Activated CD4-positive, alpha-beta T cell treated with anti-CD3 and anti-CD28 coated beads for 1 hour (primary cell): ENCODE measurements around the gene CYP27A1.

Experiments
- DNase-seq: peaks from one replicate; pipeline ENCODE4 v3.0.0-alpha.2; 2020

Gene CYP27A1

GRCh38 chr2:218776488-218776887, 5.5 kb upstream of the CYP27A1 start:
- DNase-seq: no peak

DNA sequence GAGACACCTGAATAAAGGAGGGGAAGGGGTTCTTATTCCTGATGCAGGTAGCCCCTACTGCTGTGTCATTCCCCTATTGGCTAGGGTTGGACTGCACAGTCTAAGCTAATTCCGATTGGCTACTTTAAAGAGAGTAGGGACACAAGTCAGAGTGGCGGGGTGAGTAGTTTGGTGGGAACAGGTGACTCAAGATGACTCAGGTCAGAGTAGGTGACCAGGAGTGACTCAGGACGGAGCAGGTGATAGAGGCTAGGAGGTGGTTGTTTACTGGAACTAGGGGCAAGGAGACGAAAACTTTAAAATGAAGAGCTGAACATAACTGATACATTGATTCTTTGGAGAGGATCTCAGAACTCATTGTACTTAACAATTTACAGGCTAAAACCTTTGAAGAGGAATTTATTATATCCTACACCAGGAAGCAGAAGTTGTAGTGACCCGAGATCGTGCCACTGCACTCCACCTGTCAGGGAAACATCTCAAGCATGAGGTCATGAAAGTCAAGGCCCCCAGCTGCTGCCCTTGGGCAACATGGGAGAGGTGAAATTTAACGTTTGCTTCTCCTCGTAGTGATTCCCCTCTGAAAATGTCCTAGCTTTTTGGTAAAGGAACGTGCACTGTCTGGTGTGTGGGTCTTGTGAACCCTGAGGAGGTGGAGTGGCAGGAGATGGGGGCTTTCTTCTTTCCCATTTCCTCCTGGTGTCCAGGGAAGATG, 4.5 kb upstream of the CYP27A1 start:
- no peak for DNase-seq

GRCh38 chr2:218780046-218780445, 1.9 kb upstream of the CYP27A1 start:
- no peak for DNase-seq

DNA sequence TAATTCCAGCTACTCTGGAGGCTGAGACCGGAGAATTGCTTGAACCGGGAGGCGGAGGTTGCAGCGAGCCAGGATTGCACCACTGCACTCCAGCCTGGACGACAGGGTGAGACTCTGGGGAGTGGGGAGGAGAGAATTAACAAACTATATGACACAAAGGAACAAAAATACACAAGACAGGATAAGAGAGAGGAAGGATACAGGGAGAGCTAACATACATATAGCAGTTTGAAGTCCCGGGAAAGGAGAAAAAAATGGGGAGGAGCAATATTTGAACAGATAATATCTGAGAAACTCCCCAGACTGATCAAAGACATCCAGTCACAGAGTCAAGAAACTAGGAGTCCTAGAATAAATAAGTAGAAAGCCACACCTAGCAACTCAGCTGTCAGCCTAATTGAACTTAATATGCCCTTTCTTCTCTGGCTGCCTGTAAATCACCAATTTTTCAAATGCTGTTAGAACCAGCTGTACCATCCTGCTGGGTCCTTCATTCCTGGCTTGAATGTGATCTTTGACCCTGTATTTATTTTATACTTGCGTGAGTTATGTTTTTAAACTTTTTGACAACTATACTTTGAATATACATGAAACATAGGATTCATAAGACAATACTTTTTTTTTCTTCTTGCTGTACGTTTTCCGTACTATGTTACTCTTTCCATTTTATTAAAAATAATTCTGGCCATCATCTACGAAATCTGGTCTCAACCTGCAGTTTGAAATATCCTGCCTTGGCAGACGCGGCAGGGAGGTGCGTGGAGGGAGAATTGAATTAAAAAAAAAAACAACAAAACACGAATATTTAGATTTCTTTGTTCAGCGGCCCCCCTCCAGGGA, 876 bp upstream of the CYP27A1 start:
- no peak for DNase-seq

- no peak for DNase-seq
Observed at GRCh38 chr2:218782528-218782844, 539 bp downstream of the CYP27A1 start.

DNA sequence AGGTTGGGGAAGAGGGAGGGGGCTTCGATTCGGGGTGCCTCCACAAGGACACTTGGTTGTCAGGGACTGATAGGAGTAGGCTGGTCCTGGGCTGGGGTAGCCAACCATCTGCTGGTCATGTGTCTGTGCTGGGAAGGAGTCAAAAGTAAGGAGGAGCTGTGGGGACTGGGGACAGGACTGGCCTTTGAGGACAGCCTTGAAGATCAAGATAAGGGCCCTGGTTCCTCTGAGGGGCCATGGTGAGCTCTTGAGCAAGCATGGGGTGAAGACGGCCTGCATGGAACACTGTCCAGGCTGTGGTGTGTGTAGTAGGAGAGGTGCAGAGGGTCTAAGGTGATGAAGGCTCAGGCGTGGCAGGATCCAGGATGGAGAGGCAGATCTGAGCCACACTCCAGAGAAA, 1.7 kb downstream of the CYP27A1 start:
- no peak for DNase-seq

GRCh38 chr2:218785103-218785502, 3.2 kb downstream of the CYP27A1 start:
- DNase-seq: no peak

- no peak for DNase-seq
Observed at GRCh38 chr2:218786133-218786532, 4.2 kb downstream of the CYP27A1 start.

- DNase-seq: no peak
Observed at GRCh38 chr2:218788529-218789255, 6.7 kb downstream of the CYP27A1 start.

GRCh38 chr2:218792433-218792832, 10.5 kb downstream of the CYP27A1 start:
- no peak for DNase-seq

DNA sequence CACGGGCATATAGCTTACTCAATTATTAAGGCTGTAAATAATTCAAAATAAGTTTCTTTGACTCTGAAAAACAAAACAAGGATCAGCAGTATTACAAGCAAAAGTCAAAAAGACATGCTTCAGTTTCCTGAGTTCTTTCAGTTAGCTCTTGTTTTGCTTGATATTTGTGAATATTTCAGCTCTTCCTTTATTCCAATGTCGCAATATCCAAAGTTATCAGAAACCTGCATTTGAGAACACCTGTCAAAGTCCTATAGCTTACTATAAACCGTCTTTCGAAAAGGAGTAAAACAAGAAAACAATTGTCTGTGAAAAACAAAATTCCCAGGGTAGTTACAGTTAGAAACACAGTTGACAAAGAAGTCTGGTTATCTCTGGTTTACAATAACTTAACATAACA, 14.7 kb downstream of the CYP27A1 start:
- DNase-seq: no peak

DNA sequence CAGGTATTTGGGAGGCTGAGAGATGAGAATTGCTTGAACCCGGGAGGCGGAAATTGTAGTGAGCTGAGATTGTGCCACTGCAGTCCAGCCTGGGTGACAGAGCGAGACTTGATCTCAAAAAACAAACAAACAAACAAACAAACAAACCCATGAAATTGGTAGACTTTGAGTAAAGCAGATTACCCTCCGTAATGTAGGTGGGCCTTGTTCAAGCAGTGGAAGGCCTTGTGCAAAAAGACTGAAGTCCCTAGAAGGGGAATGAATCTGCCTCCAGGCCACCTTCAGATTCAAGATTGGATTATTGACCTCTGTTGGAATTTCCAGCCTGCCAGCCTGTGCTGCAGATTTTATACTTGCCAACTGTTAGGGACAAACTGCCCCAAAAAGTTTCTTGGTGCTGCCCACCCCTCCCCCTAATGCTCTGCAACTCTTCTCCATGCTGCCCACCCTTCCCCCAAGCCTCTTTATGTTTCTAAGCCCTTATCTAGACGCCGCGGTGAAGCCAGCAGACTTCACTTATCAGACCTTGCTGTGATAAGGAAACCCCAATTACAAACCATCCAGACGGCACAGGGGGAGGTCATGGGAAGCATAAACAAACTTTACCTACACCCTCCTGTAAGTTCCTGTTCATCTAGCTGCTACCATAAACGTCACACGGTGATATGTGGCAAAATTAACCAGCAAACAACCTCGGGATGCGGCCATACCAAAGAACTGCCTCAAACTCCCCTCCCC, 17.0 kb downstream of the CYP27A1 start:
- DNase-seq: no peak

GRCh38 chr2:218799990-218800389, 18.0 kb downstream of the CYP27A1 start:
- DNase-seq: no peak

DNA sequence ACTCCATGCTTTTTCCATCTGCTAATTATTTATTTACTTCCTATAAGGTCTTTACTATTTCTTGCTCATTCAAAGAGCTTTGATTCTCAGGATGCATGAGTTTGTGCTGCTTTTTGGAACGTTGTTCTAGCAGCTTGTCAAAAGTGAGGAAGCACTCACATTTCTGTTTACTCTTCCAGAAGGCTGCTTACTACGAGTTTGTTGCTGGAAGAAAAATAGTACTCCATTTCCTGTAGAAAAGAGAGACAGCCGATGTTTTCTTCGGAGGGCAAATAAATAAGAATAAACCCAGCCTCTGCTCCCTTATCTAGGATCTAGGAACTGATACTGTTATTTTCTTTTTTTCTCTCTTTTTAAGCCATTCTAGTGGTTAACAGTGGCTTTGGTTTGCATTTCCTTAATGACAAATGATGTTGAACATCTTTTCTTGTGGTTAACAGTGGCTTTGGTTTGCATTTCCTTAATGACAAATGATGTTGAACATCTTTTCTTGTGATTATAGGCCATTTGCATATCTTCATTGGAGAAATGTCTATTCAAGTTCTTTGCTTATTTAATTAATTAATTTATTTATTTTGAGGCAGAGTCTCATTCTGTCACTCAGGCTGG, 20.5 kb downstream of the CYP27A1 start:
- DNase-seq: no peak

DNA sequence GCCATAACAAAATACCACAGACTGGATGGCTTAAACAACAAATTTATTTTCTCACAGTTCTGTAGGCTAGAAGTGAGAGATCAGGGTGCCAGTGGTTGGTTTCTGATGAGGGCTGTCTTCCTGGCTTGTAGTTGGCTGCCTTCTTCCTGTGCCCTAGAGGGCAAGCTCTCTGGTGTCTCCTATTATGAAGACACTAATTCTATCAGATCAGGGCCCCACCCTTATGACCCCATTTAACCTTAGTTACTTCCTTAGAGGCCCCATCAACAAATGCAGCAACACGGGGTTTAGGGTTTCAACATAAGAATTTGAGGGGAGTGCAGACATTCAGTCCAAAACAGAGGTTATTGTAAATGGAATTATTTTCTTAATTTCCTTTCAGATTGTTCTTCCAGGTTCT, 22.9 kb downstream of the CYP27A1 start:
- DNase-seq: no peak

DNA sequence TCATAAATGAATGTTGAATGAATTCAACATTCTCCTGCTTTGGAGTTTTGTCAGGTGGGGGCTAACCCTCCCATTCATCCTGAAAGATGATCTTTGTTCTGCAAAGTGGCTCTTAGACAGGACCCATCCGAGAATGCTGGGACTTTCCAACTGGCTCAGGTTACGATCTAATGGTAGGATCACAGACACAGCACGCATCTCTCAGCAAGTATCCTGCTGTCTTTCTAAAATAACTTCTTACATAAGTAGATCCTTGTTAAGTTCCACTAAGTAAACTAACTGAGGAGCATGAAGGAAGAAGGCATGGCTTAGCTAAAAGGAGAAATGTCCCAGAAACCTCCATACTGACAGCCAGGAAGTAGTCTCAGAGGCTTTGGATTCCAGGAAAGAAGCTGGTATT, 23.7 kb downstream of the CYP27A1 start:
- no peak for DNase-seq

DNA sequence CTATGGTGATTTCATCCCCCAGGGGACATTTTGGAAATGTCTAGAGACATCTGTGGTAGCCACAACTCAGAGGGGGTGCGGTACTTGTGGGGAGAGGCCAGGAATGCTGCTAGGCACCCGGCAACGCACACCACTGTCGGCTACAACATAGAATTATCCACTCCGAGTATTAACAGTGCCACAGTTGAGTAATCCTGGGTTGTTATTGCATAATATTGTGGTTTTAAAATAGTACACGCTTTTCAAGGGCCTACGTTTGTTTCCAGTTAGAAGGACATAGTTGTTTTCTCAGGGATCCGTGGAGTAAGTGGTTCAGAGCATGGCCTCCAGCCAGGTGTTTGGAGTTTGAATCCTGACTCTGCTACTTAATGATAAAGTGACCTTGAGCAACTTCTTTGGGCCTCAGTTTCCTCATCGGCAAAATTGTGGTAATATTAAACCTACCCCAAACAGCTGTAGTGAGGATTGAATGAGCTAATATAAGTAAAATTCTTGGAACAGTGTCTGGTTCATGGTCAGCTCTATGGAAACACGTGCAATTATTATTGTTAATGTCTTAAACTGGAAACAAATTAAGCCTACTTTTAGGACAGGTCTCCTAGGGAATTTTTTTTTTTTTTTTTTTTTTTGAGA, 24.5 kb downstream of the CYP27A1 start:
- DNase-seq: no peak

DNA sequence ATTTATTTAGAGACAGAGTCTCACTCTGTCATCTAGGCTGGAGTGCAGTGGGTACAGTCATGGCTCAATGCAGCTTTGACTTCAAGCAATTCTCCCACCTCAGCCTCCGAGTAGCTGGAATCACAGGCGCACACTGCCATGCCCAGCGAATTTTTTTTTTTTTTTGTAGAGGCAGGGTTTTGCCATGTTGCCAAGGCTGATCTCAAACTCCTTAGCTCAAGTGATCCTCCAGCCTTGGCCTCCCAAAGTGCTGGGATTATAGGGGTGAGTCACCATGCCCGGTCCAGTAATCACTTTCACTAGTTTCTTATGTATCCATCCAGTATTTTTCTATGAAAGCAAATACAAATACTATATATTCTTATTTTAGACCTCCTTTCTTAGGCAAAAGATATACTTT, 25.7 kb downstream of the CYP27A1 start:
- DNase-seq: no peak

GRCh38 chr2:218809515-218809914, 27.6 kb downstream of the CYP27A1 start:
- no peak for DNase-seq

DNA sequence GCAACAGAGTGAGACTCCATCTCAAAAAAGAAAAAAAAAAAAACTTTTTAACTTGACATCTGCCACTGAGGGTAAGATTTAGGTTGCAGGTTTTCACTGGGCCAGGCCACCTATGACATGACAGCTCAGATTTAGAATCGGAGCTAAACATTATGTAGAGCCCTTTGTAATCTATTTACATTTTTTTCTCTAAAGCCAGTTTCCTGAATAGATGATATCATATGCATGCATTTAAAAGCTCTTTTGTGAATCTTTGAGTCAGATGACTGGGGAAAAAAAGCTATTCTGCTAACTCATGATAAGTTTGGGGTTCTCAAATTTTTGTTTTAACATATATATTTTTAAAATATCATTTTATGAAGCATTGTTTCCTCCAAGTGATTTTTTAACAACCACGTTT, 28.3 kb downstream of the CYP27A1 start:
- DNase-seq: no peak

DNA sequence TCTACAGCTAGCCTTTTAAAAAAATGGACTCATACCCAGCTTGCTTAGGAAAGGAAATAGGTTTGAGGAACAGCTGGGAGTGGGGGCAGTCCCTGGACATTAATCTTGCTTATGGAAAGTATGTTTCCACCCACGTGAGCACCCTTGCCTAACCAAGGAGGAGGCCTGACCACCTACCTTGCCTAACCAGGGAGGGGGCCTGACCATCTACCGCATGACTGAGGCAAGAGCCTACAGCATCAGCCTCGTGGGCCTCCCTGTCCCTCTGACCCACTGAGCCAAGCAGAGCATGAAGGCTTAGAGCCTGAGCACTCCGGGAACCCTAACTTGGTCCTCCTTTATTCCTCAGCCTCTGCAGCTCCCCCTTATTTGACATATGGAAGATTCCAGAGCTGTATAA, 29.4 kb downstream of the CYP27A1 start:
- no peak for DNase-seq

DNA sequence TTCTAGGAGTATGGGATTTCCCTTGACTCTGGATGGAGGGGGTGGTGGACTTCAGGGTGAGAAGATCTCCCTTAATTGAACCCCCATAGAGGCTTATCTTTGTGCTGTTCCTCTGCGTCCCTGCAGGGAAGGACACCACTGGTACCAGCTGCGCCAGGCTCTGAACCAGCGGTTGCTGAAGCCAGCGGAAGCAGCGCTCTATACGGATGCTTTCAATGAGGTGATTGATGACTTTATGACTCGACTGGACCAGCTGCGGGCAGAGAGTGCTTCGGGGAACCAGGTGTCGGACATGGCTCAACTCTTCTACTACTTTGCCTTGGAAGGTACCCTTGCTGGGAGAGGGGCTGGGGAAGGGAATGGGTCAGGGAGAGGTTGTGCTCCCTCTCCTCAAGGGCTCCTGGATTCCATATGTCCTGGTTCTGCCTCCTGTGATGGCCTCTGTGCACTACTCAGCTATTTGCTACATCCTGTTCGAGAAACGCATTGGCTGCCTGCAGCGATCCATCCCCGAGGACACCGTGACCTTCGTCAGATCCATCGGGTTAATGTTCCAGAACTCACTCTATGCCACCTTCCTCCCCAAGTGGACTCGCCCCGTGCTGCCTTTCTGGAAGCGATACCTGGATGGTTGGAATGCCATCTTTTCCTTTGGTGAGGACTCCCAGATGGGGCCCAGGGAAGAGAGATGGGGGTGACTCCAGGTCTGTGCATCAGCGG, 30.3 kb downstream of the CYP27A1 start:
- DNase-seq: no peak
